Caco-2 (cell line): ENCODE data around the gene TRAM2. TPM values are rescaled to one million over a fixed set of nuclear protein-coding genes. Genes with fewer than 3 reads are reported as not detected.

Source experiments
- BruUV-seq: library from RNA; stranded (reverse); fragments of 400-500 nt; replicated peaks from 2 replicates; lab custom pipeline; 2021; lab: Mats Ljungman, UMichigan
- CTCF ChIA-PET: fragments of 300-600 bp; sonication (Branson Sonifier 250); formaldehyde crosslinking; loops from one replicate; lab custom pipeline; 2022; ENCODE audit warnings: antibody characterized with exemption; lab: Charles Lee
- POLR2A ChIA-PET: fragments of 300-600 bp; sonication (Branson Sonifier 250); formaldehyde crosslinking; loops from one replicate; lab custom pipeline; 2022; ENCODE audit warnings: antibody characterized with exemption; lab: Charles Lee
- DNase-seq, 2 experiments: peaks; one replicate each; pipeline versions ENCODE4 v3.0.0 to v3.0.0-alpha.2; 2020 to 2022
- H3K27me3 ChIP-seq: replicated peaks from 2 replicates; pipeline ENCODE4 v1.6.0; 2011; ENCODE audit warnings: low read length; ENCODE audit not compliant: control insufficient read depth, insufficient read depth
- H3K36me3 ChIP-seq: 2 replicates; pipeline ENCODE4 v1.5.1; 2011; ENCODE audit warnings: low read length; ENCODE audit not compliant: control insufficient read depth, insufficient read depth
- H3K4me1 ChIP-seq: fragments of 250-450 bp; sonication (Bioruptor Pico); 2 replicates; pipeline ENCODE4 v1.5.1; 2020; ENCODE audit warnings: mild to moderate bottlenecking
- H3K4me3 ChIP-seq: 2 replicates; pipeline ENCODE4 v1.5.1; 2011; ENCODE audit warnings: low read depth, mild to moderate bottlenecking, control low read depth, low read length
- H3K9me3 ChIP-seq: fragments of 250-450 bp; sonication (Bioruptor Pico); 2 replicates; pipeline ENCODE4 v1.5.1; 2020; ENCODE audit warnings: mild to moderate bottlenecking, moderate library complexity
- H3K27ac Mint-ChIP-seq: one replicate; pipeline ENCODE4 v1.8.0; 2022; ENCODE audit warnings: mixed read lengths; ENCODE audit not compliant: unreplicated experiment
- H3K27me3 Mint-ChIP-seq: one replicate; pipeline ENCODE4 v1.8.0; 2022; ENCODE audit warnings: mixed read lengths; ENCODE audit not compliant: insufficient read depth, unreplicated experiment
- H3K36me3 Mint-ChIP-seq: one replicate; pipeline ENCODE4 v1.8.0; 2022; ENCODE audit warnings: mild to moderate bottlenecking, mixed read lengths; ENCODE audit not compliant: insufficient read depth, unreplicated experiment
- H3K4me1 Mint-ChIP-seq: one replicate; pipeline ENCODE4 v1.8.0; 2022; ENCODE audit warnings: low read depth, mixed read lengths; ENCODE audit not compliant: unreplicated experiment
- H3K4me3 Mint-ChIP-seq: one replicate; pipeline ENCODE4 v1.8.0; 2022; ENCODE audit warnings: mild to moderate bottlenecking, moderate library complexity, mixed read lengths; ENCODE audit not compliant: unreplicated experiment
- H3K9me3 Mint-ChIP-seq: one replicate; pipeline ENCODE4 v1.8.0; 2022; ENCODE audit warnings: mixed read lengths; ENCODE audit not compliant: unreplicated experiment
- intact Hi-C: fragments of 100-400 bp; cut with micrococcal nuclease; formaldehyde crosslinking; loops from one replicate; pipeline ENCODE4 v1.10.0; 2022; ENCODE audit not compliant: unreplicated experiment
- total RNA-seq: library from RNA; stranded (reverse); gene quantifications from 2 replicates; pipeline ENCODE4 v1.2.3, GENCODE V29; 2022
- TF ChIP-seq, protein P1 (sequence below), 2 experiments: fragments of 200-600 bp in 1 of 2; IDR thresholded peaks; 1 replicate in 1 of 2; 2 replicates in 1 of 2; pipeline versions ENCODE4 v1.5.1 to v1.8.0; 2011 to 2022; ENCODE audit warnings: antibody characterized with exemption in 1 of 2, control low read depth in 1 of 2, inconsistent platforms in 1 of 2, low read depth in 1 of 2, low read length in 1 of 2, mild to moderate bottlenecking in 1 of 2, moderate library complexity in 1 of 2; ENCODE audit not compliant: insufficient read depth in 1 of 2, severe bottlenecking in 1 of 2, unreplicated experiment in 1 of 2

Gene TRAM2
- total RNA-seq, 1 experiment from 2014 or later = 71.6 TPM

GRCh38 chr6:52590152-52590891, 13.5 kb upstream of the TRAM2 start:
- DNase-seq = peak in 1 of 2 experiments; percentile 58
- ChIA-PET POLR2A (interaction anchor here (1.3 to 1.7 kb wide), 2 partner anchors 14 to 170 kb away, joined by 7 to 9 read pairs; partner anchors contain the start of genes EFHC1 and TRAM2), CTCF (interaction anchor here (0.6 to 3.9 kb wide), 19 partner anchors 8 to 700 kb away, joined by 3 to 34 read pairs (median 4); partner anchors contain the start of genes EFHC1, PAQR8 and TRAM2)
- Mint-ChIP-seq H3K27me3 (no peaks in the 10 kb centered on the region), H3K4me1 (peaks cover 40% of the 10 kb centered on the region), H3K27ac (peak overlapping the region; percentile 10), H3K4me3 (no peak overlapping the region), H3K9me3 (no peaks in the 10 kb centered on the region), H3K36me3 (peaks cover 5% of the 10 kb centered on the region)
- intact Hi-C loops = loop anchor here (1.0 to 5.0 kb wide), 4 partner anchors 73 to 174 kb away; partner anchors contain the start of gene EFHC1
- TF ChIP-seq, protein P1, sequence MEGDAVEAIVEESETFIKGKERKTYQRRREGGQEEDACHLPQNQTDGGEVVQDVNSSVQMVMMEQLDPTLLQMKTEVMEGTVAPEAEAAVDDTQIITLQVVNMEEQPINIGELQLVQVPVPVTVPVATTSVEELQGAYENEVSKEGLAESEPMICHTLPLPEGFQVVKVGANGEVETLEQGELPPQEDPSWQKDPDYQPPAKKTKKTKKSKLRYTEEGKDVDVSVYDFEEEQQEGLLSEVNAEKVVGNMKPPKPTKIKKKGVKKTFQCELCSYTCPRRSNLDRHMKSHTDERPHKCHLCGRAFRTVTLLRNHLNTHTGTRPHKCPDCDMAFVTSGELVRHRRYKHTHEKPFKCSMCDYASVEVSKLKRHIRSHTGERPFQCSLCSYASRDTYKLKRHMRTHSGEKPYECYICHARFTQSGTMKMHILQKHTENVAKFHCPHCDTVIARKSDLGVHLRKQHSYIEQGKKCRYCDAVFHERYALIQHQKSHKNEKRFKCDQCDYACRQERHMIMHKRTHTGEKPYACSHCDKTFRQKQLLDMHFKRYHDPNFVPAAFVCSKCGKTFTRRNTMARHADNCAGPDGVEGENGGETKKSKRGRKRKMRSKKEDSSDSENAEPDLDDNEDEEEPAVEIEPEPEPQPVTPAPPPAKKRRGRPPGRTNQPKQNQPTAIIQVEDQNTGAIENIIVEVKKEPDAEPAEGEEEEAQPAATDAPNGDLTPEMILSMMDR (IDR thresholded peaks at IDR 0.05; ENCODE audit: insufficient read depth in 1 of 2, low read depth in 1 of 2, low read length in 1 of 2, severe bottlenecking in 1 of 2, unreplicated experiment in 1 of 2) = peak; percentile 31 to 54
- Histone ChIP-seq H3K27me3 (no peaks in the 10 kb centered on the region), H3K4me3 (no peak overlapping the region), H3K9me3 (no peaks in the 10 kb centered on the region), H3K36me3 (no peaks in the 10 kb centered on the region), H3K4me1 (peaks cover 40% of the 10 kb centered on the region)
- no TSS peak for BruUV-seq

DNA sequence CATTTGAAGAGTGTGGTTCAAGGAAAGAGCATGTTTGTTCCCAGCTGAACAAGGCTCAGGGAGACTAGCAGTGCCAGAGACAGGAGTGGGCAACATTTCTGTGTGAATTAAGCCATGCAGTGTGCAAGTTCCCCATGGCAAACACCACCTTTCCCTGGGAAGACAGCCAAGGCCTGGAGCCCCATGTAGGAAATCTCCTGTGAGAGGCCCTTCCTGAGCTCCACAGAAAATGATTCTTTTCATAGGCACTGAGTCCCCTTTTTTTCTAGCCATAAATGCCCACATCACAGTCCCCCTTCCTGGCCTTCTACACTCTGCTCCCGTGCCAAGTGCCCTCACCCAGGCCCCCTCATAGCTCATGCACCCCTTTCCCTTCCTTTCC, 11.8 kb upstream of the TRAM2 start:
- no peaks in the 10 kb centered on the region for H3K9me3 ChIP-seq
- Mint-ChIP-seq H3K36me3 (peaks cover 5% of the 10 kb centered on the region), H3K27me3 (no peaks in the 10 kb centered on the region), H3K27ac (peak overlapping the region; percentile 94), H3K9me3 (no peaks in the 10 kb centered on the region), H3K4me3 (peak overlapping the region; percentile 57), H3K4me1 (peaks cover 33% of the 10 kb centered on the region)
- BruUV-seq = TSS peak; percentile 92
- TF ChIP-seq, protein P1 (IDR thresholded peaks at IDR 0.05; ENCODE audit: insufficient read depth in 1 of 2, low read depth in 1 of 2, low read length in 1 of 2, severe bottlenecking in 1 of 2, unreplicated experiment in 1 of 2) = no peak
- H3K4me3 ChIP-seq = no peak overlapping the region
- no peaks in the 10 kb centered on the region for H3K36me3 ChIP-seq
- no peaks in the 10 kb centered on the region for H3K27me3 ChIP-seq
- no peak for DNase-seq
- CTCF ChIA-PET = interaction anchor here (3.9 kb wide), 1 partner anchor 169 kb away, joined by 34 read pairs; the partner anchor contains the start of gene EFHC1
- POLR2A ChIA-PET = interaction anchor here (0.6 to 1.7 kb wide), 3 partner anchors 11 to 169 kb away, joined by 3 to 4 read pairs (median 3); partner anchors contain the start of gene TRAM2
- peaks cover 38% of the 10 kb centered on the region for H3K4me1 ChIP-seq
- intact Hi-C loops = loop anchor here (1.0 kb wide), 2 partner anchors 9 to 21 kb away; no protein-coding TSS in a partner anchor

DNA sequence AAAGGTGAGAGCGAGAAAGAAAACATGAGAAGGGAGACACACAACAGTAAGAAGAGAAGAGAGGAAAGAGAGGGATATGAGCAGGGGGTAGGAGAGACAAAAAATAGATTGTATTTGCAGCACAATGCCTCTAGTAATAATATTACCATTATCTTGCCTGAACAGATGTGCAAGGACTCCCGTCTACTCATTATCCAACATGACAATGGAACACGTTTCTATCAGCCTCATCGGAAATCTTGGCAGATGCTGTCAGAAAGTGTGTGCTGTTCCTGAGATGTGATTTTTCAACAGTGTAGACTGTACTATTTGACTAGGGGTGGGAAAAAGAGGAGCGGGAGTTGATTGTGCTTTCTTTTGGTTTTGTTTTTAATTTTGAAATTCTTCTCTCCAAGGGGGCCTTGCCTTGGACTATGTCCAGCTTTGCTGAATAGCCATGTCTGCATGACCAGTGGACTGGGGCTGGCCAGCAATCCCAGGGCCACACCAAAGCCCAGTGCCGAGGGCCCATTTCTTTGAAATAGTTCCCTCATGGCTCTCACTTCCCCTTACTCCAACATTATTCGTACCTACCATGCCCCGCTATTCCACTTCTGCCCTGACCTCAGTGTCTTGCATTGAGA, 11.3 kb upstream of the TRAM2 start:
- POLR2A ChIA-PET = interaction anchor here (0.6 to 1.7 kb wide), 3 partner anchors 11 to 169 kb away, joined by 3 to 4 read pairs (median 3); partner anchors contain the start of gene TRAM2
- BruUV-seq = no TSS peak
- CTCF ChIA-PET = interaction anchor here (3.9 kb wide), 1 partner anchor 168 kb away, joined by 34 read pairs; the partner anchor contains the start of gene EFHC1
- intact Hi-C loops = no loop called here
- Mint-ChIP-seq H3K9me3 (no peaks in the 10 kb centered on the region), H3K36me3 (peaks cover 5% of the 10 kb centered on the region), H3K4me1 (peaks cover 33% of the 10 kb centered on the region), H3K27ac (peak overlapping the region; percentile 94), H3K4me3 (peak overlapping the region; percentile 4), H3K27me3 (no peaks in the 10 kb centered on the region)
- H3K9me3 ChIP-seq = no peaks in the 10 kb centered on the region
- H3K36me3 ChIP-seq = no peaks in the 10 kb centered on the region
- DNase-seq = no peak
- TF ChIP-seq, protein P1 (IDR thresholded peaks at IDR 0.05; ENCODE audit: insufficient read depth in 1 of 2, low read depth in 1 of 2, low read length in 1 of 2, severe bottlenecking in 1 of 2, unreplicated experiment in 1 of 2) = no peak
- H3K4me1 ChIP-seq = peaks cover 38% of the 10 kb centered on the region
- no peak overlapping the region for H3K4me3 ChIP-seq
- no peaks in the 10 kb centered on the region for H3K27me3 ChIP-seq
